ENCODE data around the gene TRRAP. TPM values are rescaled to one million over a fixed set of nuclear protein-coding genes. Genes with fewer than 3 reads are reported as not detected.

TRRAP gene
- total and polyA plus RNA-seq, 4 donors, result 8.3 to 43.1 (median 20.9) TPM

- Histone ChIP-seq H3K36me3 (ENCODE audit: control insufficient read depth in 4 of 4, insufficient read depth in 4 of 4, low read length in 4 of 4) (peaks cover 26 to 64% (median 42%) of the 10 kb centered on the region in 4 donors), H3K27me3 (ENCODE audit: control insufficient read depth in 3 of 3, insufficient read depth in 3 of 3, low read length in 2 of 3) (no peaks in the 10 kb centered on the region), H3K4me1 (ENCODE audit: control insufficient read depth in 5 of 5, insufficient read depth in 5 of 5, low read length in 5 of 5) (no peaks in the 10 kb centered on the region), H3K4me3 (no peak overlapping the region), H3K27ac (ENCODE audit: low read depth in 1 of 2, low read length in 1 of 2) (no peak overlapping the region), H3K9ac (ENCODE audit: insufficient read depth in 1 of 2, low read length in 2 of 2) (no peak overlapping the region), H3K9me3 (ENCODE audit: control insufficient read depth in 4 of 4, insufficient read depth in 3 of 4, low read length in 3 of 4) (no peaks in the 10 kb centered on the region)
- DNase-seq (no peak), ATAC-seq (ENCODE audit: insufficient read depth, low FRiP score) (no peak)
- TF ChIP-seq CTCF (IDR thresholded peaks at IDR 0.05; ENCODE audit: control extremely low read depth, extremely low read depth), result no peak
- WGBS, 2 donors, result 91 to 94% methylated on average over 8 of the region's 8 CpGs
Measured at GRCh38 chr7:99039384-99039891, 161.1 kb downstream of the TRRAP start.

GRCh38 chr7:99040104-99040958 lies 162.0 kb downstream of the TRRAP start:
- Histone ChIP-seq H3K4me1 (ENCODE audit: control insufficient read depth in 5 of 5, insufficient read depth in 5 of 5, low read length in 5 of 5) (no peaks in the 10 kb centered on the region), H3K9ac (ENCODE audit: insufficient read depth in 1 of 2, low read length in 2 of 2) (no peak overlapping the region), H3K9me3 (ENCODE audit: control insufficient read depth in 4 of 4, insufficient read depth in 3 of 4, low read length in 3 of 4) (no peaks in the 10 kb centered on the region), H3K36me3 (ENCODE audit: control insufficient read depth in 4 of 4, insufficient read depth in 4 of 4, low read length in 4 of 4) (peaks cover 20 to 57% (median 46%) of the 10 kb centered on the region in 4 donors), H3K4me3 (no peak overlapping the region), H3K27ac (ENCODE audit: low read depth in 1 of 2, low read length in 1 of 2) (peak overlapping the region in 1 of 2 donors; percentile 63), H3K27me3 (ENCODE audit: control insufficient read depth in 3 of 3, insufficient read depth in 3 of 3, low read length in 2 of 3) (no peaks in the 10 kb centered on the region)
- ATAC-seq (ENCODE audit: insufficient read depth, low FRiP score), result peak; percentile 64
- 77 to 78% methylated on average over 31 of the region's 31 CpGs for WGBS, 2 donors
- peak; percentile 72 for TF ChIP-seq CTCF (IDR thresholded peaks at IDR 0.05; ENCODE audit: control extremely low read depth, extremely low read depth)
- peak; percentile 89 to 95 (median 94) for DNase-seq

GRCh38 chr7:99041526-99041925 lies 163.2 kb downstream of the TRRAP start:
- Histone ChIP-seq H3K4me1 (ENCODE audit: control insufficient read depth in 5 of 5, insufficient read depth in 5 of 5, low read length in 5 of 5) (no peaks in the 10 kb centered on the region), H3K27ac (ENCODE audit: low read depth in 1 of 2, low read length in 1 of 2) (no peak overlapping the region), H3K9ac (ENCODE audit: insufficient read depth in 1 of 2, low read length in 2 of 2) (no peak overlapping the region), H3K9me3 (ENCODE audit: control insufficient read depth in 4 of 4, insufficient read depth in 3 of 4, low read length in 3 of 4) (no peaks in the 10 kb centered on the region), H3K36me3 (ENCODE audit: control insufficient read depth in 4 of 4, insufficient read depth in 4 of 4, low read length in 4 of 4) (peaks cover 19 to 57% (median 43%) of the 10 kb centered on the region in 4 donors), H3K4me3 (no peak overlapping the region), H3K27me3 (ENCODE audit: control insufficient read depth in 3 of 3, insufficient read depth in 3 of 3, low read length in 2 of 3) (no peaks in the 10 kb centered on the region)
- 80 to 85% methylated on average over 11 of the region's 11 CpGs for WGBS, 2 donors
- no peak for DNase-seq
- no peak for TF ChIP-seq CTCF (IDR thresholded peaks at IDR 0.05; ENCODE audit: control extremely low read depth, extremely low read depth)
- ATAC-seq (ENCODE audit: insufficient read depth, low FRiP score), result no peak
